Activated T-cell treated with anti-CD3 and anti-CD28 coated beads for 4 hours (primary cell): ENCODE results near the gene HES7.

Experiments used
- DNase-seq: peaks from one replicate; pipeline ENCODE4 v3.0.0-alpha.2; 2020

The HES7 gene

DNA sequence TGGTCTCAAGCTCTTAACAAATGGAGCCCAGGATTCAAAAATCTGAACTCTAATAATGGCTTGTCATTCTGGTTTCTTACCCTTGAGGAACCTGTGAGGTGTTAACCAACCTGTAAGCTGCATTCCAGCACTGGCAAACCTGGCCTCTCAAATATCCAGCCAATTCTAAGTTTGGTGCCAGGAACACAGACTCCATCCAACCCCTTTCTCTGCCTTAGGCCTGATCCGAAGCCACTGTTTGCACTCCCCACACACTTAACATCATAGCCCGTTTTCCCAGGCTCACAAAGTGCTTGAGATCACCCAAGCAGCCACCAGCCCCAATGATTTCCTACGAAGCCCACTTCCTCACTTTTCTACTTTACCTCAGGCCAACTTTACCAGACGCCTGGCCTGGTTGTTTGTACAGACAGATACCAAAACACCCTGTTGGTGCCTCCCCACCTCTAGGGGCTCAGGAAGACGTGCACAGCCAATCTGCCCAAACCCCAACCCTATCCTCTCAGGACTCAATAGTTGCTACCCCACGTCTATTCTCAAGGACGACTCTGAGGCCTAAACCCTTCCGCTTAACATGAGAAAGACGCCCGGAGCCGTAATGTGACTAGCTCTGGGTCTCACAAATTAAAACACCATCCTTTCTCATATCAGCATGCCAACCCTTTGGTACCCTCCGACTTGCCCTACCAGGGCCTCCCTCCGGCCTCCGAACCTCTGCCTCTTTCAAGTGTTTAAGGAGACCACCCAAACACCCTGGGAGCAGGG lies 31.5 kb upstream of the HES7 start:
- DNase-seq, result no peak

DNA sequence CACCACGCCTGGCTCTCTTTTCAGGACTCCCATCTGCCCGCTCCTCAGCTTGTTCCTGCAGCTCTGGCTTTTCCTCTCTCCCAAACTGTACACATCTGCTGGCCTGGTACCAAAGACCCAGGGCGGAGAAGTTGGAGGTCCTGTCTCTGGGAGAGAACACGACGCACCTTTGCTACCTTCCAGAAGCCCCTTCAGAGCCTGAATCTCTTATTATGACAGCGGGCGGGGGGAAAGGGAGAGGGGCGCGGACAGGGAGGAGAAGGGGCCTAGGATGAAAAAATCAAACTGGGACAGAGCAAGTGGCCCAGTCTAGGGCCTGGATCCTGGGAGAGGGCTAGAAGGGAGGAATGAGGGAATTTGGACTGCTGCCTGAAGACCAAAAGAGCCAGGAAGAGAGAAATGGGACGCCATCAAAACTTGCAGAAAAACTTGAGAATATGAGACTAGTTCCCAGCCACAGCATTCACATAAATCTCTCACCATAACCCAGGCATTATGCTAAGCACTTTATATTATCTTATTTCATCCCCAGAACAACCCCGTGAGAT lies 30.8 kb upstream of the HES7 start:
- DNase-seq, result no peak

DNA sequence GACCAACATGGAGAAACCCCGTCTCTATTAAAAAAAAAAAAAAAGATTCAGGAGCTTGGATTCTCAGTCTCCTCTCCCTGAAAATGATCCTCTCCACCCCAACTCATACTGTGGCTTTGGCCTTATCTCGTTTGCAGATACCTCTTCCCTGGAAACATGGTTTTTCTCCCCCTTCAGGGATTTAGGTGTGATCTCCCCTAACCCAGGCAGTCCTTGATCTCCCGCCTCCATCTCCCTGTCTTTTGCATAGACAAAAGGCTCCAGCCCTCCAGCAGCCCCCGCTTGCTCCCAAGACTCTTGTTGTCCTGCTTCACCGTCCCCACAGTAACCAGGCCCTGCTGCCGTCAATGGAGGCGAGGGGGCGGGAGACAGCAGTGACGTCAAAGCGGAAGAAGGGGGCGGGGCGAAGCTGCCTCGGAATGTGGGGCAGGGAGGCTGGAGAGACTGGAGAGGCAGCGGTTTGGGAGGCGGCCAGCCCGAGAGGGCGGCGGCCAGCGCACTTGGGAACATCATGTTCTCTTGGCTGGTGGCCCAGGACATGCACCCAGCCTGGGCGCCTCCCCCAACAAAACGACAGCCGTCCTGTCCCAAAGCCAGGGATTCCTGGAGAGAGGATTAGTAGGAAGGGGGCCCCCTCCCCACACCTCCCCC lies 30.2 kb upstream of the HES7 start:
- DNase-seq, result peak; percentile 90

DNA sequence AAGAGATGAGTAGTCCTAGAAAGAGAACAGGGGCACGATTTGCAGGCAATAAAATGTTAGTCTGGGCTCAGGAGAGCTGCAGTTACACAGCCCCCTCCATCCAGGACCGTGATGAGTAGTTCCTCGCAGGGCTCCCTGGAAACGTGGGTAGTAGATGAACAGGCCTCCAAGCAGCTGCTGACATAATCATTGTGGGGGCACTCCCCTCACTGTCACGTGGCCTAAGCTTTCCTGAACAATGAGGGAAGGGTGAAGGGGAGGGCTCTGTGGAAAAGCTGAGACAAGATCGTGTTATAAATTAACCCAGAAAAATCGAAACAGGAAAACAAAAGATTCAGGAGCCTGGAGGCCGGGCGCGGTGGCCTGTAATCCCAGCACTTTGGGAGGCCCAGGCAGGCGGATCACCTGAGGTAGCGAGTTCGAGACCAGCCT lies 29.6 kb upstream of the HES7 start:
- DNase-seq, result peak; percentile 55

DNA sequence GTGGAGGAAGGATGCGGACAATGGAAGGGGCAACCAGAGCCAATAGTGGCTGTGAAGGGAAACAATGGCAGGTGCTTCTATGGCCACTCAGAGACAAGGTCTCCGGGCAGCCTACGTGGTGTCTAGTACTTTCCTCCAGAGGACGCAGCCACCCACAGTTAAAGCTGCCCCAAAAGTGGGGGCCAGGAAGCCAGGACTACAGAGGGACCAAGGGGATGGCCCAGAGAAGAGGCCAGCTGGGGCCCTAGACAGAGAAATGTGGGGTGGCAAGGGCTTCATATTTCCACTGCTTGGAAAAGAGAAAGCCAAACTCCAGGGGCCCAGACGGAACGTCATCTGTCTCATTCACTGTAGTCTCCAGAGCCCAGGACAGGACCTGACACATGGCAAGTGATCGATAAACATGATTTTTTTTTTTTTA lies 29.1 kb upstream of the HES7 start:
- no peak for DNase-seq

DNA sequence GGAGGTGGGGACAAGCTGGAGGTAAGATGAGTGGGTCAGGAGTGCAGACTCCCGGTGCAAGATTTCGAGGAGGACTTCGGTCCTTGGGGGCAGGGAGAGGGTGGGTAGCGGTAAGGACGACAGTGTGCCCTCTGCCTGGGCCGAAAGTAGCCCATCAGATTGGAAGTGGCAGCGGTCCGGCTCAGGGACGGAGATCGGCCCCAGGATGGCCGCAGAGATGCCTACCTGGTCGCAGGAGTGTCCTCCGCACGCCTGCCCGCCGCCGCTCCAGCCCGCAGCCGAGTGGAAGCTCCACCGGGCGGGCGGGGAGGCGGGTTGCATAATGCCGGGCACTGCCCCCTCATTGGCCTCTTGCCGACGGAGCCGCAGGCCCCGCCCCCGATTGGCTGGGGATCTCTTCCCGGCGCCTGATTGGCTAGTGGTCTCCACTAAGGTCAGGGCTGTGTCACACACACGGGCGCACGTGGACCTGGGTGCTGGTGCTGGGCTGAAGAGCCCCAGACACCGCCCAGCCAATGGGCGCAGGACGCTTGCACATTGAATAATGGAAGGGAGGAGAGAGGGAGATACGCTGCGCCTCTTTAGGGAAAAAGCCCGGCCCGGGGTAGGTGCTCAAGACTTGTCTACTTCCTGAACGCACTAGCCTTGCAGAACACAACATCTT lies 28.3 kb upstream of the HES7 start, which contains the start of gene PER1:
Gene PER1, minus strand, starts transcription at position 293 of the 664 bp plus-strand sequence. CDS start 1,698 bp downstream, outside the sequence.
- peak; percentile 71 for DNase-seq

DNA sequence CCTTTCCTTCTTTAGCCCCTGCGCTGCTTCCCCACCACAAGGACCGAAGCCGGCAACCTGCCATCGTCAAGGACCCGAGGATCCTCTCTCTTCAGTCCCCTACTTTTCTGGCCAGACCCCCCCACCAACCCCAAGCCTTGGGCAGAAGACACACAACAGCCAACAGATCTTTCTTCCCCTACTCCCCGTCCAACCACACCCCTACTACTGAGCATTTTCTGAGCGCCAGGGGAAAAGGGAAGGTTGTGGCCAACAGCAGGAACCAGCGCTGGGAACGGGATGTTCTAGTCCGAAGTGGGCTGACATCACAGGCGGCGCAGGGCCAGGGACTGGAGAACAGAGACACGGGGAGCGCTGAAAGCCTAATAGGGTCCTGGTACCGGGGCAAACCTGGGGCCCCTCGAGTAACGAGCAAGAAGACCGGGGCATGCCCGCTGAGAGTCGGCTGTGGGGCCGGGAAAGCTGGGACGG lies 27.8 kb upstream of the HES7 start:
- no peak for DNase-seq

DNA sequence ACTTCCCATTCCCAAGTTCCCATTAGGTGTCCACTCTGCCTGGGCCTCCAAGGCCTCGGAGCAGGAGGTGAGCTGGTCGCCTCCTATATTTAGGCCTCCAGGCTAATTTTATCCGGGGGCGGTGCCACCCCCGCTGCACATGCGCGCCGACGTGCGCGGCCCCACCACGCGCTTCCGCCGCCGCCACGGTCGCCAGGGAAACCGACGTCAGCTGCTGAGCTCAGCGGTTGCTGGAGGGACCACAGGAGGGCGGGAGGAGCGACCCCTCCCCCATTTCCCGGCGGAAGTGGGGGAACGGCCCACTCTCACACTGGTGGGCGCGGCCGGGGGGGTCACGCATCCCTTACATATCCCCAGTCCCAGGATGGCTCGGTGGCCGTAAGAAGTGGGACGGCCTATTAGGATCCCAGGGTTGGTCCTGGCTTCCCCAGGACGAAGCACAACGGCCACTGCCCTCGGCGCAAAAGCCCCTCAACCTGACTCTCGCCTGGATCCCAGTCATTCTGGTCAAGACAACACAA lies 27.3 kb upstream of the HES7 start:
- DNase-seq, result peak; percentile 83

DNA sequence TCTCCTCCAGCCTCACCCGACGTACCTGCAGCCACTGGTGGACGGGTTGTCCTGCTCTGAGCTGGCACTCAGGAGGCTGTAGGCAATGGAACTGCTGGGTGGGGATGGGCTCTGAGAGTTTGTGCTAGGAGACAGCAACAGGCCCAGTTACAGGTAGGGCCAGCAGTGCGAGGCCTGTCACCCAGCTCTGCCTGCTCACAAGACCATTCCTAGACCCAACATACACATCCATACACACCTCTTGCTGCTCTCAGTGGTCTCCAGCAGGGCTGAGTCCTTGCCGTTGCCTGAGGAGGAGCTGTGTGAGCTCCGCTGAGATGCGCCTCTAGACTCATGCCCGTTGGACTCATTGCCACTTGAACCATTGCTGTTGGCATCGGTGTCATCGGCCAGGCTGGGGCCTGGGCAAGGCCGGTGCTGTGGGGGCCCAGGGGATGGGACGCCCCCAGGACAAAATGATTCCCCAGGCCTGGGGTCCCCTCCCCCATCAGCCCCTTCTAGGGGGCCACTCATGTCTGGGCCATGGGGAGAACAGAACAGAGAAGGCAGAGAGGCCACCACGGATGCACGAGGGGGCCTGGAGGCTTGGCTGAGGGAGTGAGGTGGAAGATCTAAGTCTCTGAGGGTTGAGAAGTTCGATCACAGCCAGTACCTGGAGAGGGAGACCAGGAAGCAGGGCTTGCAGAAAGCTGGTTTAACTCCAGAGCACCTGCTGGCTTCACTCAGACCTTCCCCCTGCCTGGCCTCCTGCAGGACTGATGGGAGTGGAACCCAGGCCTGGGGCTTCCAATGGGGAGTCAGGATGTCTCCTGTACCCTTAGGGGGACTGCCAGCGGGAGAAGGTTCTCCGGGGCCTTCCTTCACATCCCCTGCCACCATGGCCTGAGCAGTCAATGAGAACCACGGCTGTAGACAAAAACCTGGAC lies 26.6 kb upstream of the HES7 start:
- no peak for DNase-seq

DNA sequence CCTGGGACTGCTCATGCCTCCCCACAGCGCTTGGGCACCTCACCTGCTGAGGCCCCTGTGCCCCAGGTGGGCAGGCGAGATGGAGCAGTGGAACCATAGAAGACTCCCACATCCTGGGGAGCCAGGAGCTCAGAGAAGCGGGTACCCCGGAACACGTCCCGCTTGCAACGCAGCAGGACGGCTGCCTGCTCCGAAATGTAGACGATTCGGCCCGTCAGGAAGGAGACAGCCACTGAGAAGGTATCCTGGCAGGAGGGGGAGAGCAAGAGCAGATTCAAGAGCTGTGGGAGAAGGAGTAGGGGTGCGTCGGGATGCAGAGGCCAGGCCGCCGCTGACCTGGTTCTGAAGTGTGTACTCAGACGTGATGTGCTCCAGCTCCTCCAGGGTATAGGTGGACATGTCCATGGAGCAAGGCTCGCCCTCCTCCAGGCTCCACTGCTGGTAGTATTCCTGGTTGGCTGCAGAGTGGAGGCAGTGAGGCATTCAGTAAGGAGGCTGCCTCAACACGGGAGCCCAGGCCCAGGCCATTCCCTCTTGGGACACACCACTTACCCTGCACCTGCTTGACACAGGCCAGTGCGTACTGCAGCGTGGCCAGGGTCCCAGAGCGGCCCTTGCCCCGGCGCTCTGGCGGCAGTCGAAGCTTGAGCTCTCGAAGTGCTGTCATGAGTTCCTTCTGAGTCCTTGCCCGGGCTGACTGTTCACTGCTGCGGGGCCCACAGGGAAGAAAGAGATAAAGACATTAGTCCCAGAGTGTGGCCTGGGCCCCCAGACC lies 25.7 kb upstream of the HES7 start:
- DNase-seq, result no peak

DNA sequence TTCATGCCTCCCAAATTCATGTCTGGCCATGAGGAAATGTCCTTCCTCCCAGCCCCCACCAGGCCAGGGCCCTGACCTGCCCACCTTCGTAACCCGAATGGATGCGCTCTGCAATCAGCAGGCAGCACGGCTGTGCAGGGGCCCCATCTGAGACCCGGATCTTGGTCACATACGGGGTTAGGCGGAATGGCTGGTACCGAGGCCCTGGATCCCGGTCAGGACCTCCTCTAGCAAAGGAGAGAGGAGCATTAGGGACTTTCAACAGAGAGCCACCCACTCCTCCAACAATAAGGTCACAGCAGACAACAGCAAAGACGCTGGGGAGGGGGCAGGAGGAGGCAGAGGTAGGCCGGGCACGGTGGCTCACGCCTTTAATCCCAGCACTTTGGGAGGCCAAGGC lies 24.7 kb upstream of the HES7 start:
- DNase-seq, result no peak

DNA sequence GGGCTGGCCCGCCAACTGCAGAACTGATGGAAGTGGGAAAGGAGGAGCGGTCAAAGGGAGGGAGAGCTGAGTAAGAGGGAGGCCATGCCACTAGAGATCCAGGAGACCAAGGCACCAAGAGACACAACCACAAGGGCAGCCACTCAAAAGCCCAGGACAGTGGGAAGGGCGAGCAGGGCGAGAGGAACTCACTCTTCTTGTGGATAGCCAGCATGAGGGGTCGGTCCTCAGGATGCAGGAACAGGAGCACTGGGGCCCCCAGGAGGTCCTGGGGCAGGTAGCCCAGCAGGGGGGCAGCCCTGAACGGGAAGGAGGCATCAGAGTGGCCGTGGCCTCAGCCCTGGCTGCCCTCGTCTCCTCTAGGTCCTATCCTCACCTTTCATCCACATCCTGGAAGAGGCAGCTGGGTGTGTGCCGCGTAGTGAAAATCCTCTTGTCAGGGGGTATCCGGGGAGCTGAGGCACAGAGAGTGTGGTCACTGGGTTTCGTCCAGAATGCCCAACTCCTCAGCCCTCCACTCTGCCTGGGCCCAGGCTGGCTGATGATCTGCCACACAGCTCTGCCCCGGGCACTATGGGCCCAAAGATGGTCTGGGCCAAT lies 24.0 kb upstream of the HES7 start:
- DNase-seq, result no peak

DNA sequence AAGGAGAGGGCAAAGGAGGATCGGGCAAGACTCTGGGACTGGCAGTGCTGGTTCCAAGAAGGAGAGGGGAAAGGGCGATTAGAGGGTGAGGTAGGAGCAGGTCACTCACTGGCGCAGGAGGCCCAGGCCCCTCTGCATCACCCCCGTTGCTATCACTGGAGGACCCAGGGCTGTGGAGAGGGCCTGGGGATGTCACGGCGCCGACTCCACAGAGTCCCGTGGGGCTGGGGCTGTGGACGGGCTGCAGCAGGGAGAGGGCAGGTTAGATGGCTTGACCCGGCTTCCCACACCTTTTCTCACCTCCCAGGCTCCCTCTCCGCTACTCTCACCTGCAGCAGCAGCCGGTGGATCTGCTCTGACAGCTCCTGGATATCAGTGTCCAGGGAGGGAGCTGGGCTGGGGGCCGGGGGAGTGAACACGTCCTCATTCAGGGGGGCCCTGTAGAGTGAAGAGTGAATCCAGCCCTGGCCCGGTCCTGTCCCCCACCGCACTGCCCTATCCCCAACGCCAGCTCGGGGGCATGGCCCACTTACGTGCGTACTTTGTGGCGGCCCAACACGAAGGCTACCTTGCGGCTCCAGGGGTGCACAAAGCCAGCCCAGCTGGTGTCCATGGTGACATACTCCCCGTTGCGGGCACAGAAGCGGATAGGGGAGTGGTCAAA lies 23.4 kb upstream of the HES7 start:
- DNase-seq, result no peak

DNA sequence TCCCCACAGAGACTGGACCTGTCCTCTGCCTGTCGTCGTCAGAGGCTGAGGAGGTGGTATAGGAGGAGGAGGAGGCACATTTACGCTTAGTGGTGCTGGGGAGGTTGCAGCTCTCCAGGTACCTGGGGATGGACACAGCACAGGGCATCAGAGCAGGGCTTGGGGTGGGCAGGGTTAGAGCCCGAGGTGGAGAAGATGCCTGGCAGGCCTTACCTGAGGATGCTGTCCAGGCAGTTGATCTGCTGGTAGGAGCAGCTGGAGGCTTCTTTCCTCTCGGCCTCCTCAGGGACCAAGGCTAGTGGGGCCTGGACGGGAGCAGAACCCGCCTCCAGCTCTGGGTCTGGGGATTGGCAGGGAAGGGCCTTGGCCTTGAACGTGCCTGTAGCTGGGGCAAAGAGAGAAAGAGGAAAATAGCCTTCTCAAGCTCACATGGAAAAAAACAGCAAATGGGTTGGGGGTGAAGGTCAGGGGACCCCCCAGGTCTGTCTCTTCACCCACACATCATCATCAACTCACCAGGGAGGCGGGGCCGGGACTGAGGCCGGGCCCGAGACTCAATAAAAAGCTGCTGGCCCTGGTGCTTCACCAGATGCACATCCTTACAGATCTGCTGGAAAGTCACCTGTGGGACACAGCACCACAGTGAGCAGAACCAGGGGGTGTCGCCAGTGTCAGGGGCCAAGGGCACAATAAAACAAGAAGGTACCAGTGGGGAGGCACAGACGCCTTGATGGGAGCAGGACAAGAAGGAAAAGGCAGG lies 22.7 kb upstream of the HES7 start:
- no peak for DNase-seq

DNA sequence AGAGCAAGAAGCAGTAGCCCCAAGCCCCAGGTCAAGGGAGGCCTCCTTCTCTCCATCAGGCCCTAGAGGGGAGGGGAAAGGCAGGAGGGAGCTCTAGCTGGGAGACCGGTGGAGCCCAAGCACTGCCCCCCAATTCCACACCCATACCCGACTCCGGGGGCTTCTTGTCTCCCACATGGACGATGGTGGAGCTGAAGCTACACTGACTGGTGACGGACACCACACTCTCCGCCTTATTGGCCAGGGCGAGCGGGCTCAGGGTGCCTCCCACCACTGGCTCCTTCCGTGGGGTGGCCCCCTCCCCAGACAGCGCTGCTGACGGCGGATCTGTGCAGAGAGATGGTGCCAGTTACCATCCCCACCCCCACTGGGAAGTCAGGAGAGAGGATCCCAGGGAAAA lies 21.9 kb upstream of the HES7 start:
- no peak for DNase-seq

DNA sequence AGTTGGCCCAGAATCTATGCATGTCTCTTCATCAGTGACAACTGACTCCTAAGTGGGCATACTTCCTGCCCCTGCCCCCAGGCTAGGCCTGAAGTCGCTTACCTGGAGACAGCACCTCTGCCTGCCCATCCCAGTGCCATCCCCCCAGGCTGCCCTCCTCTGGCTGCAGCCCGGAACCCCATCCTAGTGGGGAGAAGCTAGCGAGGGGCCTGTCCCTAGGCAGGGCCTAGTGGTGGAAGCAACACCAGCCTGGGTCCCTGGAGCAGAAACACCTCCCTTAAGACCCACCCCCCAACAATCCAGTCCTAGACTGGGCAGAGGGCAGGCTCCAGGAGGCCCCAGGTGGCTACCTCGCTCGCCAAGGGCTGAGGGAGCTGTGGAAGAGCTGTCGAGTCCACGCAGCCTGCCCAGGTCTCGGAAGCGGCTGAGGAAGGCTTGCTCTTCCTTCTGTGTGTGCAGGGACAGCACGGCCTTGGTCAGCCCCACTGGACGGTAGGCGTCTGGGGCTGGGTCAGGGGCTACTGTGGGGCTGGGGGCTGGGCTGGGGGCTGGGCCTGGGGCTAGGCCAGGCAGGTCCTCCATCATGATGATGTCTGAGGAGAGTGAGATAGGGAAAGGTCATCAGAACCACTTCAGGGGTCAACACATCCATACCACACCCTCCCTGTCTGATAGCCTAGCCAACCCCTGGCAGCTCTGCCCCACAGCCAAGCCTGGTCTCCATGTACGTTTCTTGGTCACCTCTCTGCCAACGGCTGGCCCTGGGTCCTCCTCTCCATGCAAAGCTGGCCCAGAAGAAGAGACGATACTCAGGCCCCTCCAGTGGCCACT lies 20.7 kb upstream of the HES7 start:
- DNase-seq, result no peak

DNA sequence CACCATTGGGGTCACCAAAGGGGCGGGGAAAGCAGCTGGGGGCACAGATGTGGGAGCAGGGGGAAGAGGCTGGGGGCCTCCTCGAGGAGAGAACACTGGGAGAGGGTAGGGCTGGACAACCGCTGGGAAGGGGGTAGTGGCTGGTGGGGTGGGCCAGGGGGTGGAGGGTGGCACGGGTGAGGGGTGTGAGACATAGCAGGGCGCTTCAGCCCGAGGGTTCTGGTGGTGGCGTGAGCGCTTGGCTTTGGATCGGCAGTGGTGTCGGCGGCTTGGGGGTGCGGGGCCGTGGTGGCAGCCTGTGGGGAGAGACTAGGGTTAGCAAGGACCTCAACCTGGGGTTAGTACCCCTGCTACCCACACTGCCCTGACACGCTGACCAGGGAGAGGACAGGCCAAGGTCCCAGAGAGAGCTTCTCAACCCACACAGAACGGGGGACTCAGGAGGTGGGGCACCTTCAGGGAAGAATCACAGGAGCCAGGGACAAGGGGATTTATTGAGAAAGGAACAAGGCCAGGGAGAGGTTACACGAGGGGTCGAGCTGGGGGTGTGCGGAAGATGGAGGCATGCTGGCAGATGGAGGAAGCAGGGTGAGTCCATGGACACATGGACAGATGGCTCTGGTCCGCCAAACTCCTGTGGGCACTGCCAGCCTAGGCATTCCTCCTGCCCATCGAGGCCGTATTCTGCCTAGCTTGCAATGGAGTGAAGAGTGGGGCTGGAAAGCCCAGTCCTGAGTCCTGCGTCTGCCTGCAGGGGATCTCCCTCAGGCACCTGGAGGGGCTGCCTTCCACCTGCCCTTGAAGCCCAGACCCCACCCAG lies 19.9 kb upstream of the HES7 start:
- no peak for DNase-seq
